Measurements from ENCODE around the gene RNASE8.
A peak's percentile ranks its signal among the peaks of the same experiment; 100 is the strongest.
"Not testable (repeated sequence)": the region's sequence is repeated elsewhere in the genome, so short reads cannot be mapped to it uniquely, and the experiment has no call there.

The RNASE8 gene, protein sequence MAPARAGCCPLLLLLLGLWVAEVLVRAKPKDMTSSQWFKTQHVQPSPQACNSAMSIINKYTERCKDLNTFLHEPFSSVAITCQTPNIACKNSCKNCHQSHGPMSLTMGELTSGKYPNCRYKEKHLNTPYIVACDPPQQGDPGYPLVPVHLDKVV

DNA sequence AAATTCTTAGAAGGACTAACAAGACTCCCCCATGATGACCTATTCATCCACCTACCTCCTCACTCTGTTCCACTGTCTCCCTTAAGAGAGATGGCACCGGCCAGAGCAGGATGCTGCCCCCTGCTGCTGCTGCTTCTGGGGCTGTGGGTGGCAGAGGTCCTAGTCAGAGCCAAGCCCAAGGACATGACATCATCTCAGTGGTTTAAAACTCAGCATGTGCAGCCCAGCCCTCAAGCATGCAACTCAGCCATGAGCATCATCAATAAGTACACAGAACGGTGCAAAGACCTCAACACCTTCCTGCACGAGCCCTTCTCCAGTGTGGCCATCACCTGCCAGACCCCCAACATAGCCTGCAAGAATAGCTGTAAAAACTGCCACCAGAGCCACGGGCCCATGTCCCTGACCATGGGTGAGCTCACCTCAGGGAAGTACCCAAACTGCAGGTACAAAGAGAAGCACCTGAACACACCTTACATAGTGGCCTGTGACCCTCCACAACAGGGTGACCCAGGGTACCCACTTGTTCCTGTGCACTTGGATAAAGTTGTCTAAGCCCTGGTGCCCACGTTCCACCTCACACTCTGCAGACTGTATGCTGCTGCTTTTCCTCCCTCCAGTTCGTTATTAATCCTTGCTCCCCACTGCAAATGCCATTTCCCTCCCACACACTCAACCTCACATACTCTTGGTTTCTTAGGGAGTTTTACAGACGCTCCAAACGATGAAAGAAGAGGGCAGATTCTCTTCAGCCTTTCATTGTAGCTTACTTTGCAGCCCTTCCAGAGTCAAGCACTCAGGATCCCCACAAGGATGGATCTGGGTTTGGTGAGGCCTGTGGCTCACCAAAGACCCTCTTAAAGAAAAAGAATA, at the start of gene RNASE8:
Gene RNASE8 (plus strand): TSS at position 20 of the 873 bp plus-strand sequence. CDS start 71 bp downstream, at position 91.
- no peak for DNase-seq

DNA sequence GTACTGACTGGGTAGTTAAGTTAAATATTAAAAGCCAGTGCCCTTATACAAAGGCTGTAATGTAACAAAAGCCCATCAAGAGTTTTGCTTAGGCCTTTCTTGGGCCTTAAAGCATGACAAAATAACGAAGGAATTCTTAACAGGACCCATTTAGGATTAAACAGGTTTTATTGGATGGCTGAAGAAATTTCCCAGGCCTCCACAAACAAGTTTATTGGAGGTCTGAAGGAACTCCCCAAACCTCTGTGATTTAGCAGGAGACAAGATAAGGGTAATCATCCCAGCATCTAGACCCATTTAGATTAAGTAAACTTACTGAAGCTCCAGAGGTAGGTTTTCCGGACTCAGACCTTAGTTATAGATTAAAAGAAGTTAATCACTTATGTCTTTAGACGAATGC, 47.9 kb upstream of the RNASE8 start:
- not testable (repeated sequence) for DNase-seq

DNA sequence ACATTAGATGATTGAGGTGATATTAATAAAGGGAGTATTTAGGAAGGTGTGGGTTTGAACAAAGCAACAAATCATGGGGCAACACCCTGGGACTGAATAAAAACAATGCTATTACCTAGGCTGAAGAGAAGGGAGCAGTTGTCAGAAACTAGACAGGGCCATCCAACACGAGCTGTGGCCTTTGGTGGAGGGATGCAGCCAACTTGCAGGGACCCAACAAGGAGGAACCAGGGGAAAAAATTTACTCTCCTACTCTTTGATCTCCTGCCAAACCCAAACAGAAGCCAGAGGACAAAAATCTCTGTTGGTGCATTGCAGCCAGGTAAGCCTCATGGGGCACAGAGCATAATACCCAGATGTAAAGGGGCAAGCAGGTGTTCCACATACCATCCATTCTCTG, 46.5 kb upstream of the RNASE8 start:
- no peak for DNase-seq

DNA sequence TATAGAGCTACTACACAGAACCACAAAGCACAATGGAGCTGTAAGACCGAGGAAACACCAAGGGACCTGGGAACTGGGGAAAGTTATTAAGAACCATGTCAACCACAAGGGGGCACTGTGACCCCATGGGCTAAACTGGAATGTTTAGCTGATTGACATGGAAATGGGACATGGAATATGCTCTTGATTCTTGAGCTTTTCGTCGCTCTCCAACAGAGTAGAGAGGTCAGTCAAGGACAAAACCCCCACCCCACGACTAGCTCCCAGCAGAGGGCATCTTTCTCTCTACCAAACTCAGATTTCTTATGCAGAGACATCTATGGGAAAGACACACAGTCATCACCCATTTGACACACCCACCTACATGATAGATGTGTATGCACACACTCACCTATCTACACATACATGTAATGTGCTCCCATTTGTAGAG, 42.8 kb upstream of the RNASE8 start:
- peak; percentile 78 for DNase-seq

DNA sequence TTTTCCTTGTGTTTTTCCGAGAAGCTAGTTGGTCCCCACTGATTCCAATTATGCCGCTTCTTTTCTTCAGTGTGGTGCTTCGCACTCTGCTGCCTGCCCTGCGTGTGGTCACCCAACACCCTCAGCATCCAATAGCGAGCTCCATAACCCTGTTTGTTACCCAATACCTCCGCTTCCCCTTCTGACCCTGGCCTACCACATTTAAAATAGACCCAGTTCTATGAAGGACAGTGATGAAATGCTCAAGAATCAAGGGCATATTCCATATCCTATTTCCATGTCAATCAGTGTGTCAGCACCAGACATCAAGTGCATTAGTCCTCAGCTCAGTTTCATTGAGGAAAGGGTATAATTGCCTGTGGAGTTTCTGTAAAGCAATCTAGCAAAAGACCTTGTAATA, 42.3 kb upstream of the RNASE8 start:
- no peak for DNase-seq

DNA sequence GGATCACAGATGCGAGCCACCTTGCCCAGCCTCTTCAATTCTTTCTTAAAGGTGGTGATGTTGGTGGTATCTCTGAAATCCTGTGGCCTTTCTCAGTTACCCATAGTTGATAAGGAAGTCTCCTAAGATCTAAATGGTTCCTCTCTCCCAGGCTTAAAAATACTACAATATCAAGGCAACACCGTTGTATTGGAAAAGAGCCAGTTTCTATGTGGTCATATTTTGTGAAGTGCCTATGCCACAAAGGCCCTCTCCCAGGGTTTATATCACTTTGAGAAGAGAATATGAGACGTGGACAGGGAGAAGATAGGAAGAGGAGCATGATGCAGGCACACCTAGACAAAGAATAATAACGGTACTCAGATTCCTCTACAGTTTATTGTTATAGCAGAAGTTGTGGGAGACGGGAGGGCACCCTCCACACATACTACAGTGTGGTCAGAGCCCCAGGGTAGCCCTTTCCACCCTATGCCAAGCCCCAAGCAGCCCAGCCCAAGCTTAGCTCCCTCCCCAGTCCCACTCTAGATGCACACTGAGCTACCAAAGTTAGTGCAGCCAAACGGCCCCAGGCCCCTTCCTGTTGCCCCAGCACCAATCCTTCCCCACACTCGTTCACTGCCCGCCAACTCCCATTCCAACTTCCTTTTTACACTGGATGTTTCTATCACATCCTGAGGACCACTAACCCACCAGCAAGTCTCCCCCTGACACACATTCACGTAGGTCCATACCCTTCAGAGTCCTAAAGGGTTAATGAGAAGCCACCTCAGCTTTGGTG, 41.0 kb upstream of the RNASE8 start:
- no peak for DNase-seq

DNA sequence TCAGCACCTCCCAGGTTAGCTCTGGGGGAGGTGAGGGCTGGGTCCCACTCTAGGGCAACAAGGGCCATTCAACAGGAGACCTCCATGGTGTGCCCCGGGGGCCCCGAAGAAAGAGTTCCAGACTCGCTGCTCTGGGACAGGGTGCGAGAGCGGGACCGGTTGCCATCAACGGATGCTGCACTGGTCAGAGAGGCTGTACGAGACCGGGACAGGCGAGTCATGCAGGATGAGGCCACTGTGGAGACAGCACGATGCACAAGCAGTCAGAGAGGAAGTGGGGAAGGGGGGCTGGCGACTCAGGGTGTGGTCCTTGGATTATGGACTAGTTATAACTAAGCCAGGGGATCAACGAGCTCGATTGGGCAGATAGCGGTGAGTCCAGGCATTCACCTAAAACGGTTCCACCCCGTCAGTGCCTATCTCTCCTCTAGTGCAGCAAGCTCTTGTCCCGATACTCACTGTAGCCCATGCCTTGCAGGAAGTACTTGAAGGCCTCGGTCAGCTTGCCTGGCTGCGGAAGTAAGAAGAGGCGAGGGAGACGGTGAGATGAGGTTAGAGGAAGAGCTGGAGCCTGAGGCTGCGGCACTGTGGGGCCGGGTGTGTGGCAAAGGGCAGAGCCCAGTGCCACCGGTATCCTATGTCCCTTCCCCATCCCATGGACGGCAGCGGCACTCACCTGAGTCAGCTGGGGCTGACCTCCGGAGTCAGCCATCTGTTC, 39.9 kb upstream of the RNASE8 start:
- no peak for DNase-seq

DNA sequence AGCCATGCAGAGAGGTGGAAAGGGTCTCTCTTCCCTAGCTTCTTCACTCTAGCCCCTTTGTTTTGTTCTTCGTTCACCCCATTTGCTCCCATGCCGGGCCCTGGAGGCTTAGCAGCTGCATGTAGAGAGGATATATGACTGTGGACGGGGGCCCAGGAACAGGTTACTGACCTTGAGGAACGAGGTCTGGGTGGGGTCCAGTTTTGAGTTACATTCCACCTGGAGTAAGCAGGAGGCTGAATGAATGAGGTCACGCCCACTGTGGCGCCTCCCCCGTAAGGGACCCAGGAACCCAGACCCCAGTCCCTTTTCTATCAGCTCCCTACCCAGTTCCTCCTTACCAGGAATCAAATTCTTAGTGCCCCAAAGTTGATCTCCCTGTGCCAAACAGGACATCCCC, 39.3 kb upstream of the RNASE8 start:
- DNase-seq, result no peak

DNA sequence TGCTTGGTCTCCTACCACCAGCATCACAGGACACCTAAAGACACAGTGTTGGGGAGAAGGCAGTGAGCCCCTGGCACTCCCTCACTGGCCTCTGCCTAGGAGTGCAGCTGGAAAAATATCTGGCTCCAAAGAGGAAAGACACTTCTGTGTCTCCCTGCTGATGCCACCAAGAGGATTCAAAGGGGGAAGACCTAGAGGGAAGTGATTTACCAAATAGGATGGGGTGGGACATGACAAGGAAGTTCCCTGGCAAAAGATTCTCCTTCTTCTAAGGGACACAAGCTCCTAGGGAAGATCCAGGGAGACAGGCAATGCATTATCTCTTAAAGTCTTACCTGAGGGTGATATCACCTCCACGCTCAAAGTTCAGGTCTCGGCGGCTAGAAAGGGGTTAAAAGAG, 38.8 kb upstream of the RNASE8 start:
- DNase-seq, result no peak

DNA sequence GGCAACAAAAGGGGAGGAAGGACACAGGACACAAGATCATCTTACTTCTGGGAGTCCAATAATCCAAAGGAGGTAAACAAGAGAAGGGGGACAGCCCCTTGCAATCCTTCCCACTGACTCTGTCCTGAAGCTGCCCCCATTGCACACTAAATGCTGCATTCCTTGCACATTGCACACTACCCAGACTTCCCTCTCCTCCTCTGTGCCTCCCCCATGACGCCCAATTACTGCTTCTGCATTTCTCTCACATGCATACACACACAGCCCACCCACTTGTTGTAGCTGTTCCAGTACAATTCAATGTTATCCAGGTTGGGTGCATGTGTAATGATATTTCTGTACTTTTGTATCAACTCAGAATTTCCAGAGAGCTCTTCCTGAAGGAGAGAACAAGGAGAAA, 38.3 kb upstream of the RNASE8 start:
- DNase-seq, result no peak

DNA sequence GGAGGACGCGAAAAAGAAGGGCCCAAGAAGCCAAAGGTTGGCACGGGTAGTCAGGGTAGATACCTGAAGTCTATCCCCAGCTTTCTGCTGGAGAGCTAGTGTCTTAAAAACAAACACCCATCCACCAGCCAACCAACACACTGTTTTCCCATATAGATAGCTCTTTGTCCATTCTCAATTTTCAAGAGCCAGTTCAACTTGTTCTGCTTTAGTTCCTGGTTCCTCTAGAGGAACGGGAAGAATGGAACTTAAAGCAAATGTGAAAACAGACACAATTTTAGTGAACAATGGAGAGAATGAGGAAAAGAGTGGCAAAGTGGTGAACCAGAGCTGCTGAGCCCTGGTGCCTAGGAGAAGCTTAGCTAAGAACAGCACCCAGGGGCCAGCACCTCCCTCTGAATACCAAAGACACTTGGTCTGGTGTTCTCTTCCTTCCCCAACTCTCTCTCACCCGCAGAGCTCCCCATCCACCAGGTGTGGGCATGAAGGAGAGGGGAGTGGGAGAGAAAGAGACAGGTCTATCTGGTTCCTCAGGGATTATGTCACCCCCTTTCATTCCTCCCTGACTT, 36.6 kb upstream of the RNASE8 start:
- no peak for DNase-seq

DNA sequence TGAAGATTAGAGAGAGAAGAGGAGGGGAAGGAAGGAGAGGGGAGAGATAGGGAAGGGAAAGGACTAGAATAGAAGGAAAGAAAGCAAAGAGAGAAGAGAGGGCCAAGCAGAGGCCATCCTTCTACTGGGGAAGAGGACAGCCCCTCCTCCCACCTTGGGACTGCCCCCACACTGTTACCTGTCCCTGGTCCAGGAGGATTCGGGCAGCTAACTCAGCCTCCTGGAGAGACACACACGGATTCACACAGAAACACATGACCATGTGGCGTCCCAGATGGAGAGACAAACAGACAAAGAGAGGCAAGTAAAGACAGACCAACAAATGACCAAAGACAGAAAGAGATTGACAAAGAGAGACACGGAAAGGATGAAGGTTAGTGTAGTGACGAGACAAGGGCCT, 34.9 kb upstream of the RNASE8 start:
- DNase-seq, result no peak

DNA sequence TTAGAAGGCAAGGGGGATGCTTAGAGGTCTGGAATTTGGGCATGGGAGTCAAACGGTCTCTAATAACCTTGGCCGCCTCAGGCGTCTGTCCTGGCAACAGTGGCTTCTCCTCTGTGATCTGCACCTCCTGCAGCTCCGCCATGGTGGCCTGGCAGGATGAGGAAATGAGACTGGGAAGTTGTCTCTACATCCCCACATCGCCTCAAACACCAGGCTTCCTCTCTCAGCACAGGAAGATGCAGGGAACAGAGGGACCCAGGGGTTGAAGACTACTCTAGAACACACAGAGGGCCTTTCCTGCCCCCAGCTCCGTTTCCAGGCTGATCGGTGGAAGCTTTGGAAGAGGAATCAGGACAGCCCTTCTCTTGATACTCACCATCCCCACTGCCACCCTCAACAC, 34.4 kb upstream of the RNASE8 start:
- no peak for DNase-seq

DNA sequence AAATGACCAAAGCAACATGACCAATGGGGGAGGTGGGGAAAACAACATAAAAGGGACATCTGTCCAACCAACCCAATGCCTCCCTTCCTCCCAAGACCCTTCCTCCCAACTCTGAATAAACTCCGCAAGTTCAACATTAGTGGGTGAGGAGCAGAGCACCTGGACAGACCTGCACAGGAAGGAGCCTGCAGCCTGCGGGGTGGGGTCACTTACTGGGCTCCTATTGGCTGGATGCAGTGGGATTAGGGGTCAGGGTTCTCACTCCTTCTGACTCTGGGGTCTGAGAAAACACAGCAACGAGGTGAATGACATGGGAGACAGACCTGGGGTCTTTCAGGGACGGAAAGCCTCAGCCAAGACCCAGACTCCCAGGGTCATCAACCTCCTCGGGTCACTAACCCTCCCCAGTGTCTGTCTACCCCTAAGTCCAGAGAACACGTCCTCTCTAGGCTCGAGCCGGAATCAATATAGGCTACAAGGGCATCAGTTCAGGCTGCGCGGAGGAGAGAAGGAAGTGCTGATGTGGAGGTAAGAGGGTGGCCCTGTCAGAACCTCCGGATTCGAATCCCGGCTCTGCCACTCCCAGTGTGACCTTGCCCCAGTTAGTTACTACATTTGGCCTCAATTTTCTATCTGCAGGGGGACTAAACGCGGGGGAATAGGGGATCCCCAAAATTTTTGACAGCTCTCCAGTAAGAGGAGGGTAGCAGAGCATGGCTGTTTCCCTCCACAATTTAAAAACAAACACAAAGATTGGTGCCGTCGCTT, 33.6 kb upstream of the RNASE8 start:
- DNase-seq, result no peak

DNA sequence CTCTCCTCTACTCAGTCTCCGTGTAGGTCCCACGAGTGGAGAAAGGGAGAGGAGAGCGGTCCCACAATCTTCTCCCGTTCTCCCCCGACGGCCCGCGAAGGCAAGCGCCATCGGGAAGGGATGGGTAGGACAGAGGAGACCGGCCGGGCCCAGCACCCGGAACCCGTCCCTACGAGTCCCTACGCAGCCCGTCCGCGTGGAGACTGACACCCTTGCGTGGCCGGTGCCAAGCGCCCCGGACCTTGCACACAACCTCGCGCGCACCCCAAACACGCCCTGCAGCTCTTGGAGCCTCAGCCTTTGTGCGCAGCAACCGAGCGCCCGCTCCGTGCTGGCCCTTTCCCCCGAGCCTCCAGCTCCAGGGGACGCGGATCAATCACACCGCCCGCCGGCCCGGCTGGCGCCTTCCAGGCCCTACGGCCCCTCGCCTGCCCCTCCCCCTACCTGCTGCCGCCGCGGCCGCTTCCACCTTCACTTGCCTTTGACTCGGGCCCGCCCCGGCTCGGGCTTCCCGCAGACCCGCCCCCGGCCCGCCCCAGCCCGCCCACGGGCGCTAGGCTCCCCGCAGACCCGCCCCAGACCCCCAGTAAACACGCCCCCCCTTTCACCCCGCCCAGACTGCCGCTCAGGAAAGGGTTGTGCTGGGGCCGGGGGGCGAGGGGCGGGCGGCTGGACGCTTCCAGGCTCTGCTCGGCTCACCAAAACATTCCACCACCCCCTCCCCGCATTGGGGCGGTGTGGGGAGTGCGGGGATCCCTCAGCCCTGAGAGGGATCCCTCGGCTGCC, 32.8 kb upstream of the RNASE8 start, which contains the start of gene NDRG2:
Gene NDRG2 (minus strand): TSS at position 477 of the 786 bp plus-strand sequence. CDS start 1,746 bp downstream, outside the sequence.
- DNase-seq, result peak; percentile 70

DNA sequence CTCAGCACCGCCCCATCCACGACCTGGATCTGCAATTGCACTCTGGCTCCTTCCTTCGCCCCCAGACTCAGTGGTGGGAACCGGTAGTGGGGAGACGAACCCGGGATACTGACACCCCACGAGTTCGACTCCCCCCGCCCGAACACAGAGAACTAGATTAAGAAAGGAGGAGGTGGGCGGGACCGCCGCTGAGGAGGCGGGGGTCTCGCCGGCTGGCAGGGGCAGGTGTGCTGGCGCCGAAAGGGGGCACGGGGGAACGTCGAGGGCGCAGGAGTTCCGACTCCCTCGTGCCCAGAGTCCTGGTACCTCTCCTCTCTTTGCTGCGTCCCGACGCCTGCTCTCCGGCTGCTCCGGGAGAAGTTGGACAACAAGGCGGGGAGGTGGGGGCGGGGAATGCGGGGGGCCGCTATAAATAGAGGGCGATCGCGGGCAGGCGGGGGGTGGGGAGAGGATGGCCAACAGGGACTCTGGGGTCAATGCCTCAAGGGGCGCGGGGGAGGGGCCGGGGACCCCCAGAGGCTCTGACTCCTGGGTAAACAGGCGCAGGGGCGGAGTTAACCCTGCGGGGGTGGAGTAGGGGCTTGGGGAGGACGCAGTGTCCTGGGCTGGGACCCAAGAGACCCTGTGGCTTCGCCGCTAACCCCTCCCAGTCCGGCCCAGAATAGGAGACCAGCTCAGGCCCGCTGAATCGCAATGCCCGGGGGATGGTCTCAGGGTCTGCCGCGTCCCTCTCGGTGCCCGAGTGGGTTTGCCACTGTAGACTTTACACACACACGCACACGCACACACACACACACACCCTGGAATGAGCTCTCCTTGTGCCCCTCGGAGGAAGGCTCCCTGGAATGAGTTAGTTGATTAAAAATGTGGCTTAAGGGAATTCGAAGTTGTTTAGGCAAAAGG, 32.0 kb upstream of the RNASE8 start:
- DNase-seq, result no peak

DNA sequence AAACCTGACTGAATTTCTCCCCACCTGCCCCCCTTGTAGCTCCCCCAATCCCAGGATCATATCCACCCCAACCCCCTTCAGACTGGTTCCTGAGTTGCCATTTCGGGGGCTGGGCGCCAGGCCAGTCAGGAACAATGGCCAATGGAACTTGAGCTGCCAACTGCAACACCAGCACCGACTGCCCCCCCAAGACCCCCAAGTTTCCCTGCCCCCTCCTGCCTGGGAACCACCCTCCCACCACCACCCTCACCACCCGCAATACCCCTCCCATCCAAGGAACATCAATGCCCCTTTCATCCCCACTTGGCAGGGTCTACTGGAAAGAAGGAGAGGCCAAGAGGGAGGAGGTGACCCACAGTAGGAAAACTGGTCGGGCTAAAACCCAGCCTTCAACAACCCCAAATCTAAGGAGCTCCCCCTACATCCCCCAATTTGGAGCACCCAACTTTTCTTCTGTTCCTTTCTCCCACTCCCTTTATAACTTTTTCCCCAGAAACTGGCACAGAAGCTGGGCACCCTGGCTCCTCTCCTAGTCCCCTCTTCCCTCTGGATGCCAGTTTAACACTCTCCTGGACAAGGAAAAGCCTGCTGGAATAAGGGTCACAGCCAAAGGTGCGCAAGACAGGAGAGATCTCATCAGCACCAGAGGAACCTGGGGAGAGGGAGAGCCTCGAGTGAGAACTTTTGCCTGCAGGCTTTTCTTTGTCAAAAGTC, 31.2 kb upstream of the RNASE8 start:
- DNase-seq, result no peak

DNA sequence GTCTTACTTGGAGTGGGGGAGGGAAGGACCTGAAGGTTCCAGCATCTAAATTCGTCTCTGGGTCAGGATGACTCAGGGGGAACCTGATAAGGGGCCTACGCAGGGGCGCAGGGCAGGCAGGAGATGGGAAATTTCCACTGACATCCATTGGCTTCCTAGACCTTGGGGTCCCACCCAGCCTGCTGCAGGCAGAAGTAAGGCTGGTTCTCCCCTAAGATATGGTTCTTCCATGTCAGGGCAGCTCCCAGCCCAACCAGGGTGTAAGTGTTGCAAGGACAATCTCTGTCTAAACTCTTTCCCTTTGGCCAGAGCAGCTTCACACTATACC, 30.7 kb upstream of the RNASE8 start:
- DNase-seq, result no peak

DNA sequence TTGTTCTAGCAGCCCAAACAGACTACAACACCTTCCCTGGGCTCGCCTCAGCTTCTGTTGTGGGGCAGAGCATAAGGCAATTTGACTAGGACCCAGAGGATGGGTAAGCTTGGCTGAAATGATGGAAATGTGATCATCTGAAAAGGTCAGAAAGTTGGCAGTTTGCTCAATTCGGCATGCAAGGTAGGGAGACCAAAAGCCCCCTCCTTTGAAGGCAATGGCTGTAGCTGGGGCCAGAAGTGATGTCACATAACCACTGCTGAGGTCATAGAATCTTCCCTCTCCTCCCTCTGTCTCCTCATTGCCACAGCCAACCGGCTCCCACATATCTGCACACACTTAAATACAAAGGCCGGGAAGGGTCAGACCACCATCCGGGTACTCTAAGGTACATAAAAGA, 27.7 kb upstream of the RNASE8 start, which contains the start of gene TPPP2:
Gene TPPP2 (plus strand): TSS at position 301 of the 400 bp plus-strand sequence. CDS start 365 bp downstream, outside the sequence.
- DNase-seq, result no peak
